PC-3 (cell line): ENCODE results near the gene SELENOW. TPM values are rescaled to one million over a fixed set of nuclear protein-coding genes. Genes with fewer than 3 reads are reported as not detected.

ENCODE experiments used
- ATAC-seq: fragments of 200-7000 bp; cut with Tn5 transposase; 2 replicates; pipeline ENCODE4 v1.9.1; 2020; ENCODE audit warnings: mild to moderate bottlenecking, moderate library complexity
- Bru-seq: library from RNA; stranded (reverse); fragments of 400-500 nt; gene quantifications from one replicate; lab custom pipeline; 2021; lab: Mats Ljungman, UMichigan
- BruChase-seq, 2 experiments: library from RNA; stranded (reverse); fragments of 400-500 nt; gene quantifications; one replicate each; lab custom pipeline; 2021; lab: Mats Ljungman, UMichigan
- BruUV-seq: library from RNA; stranded (reverse); fragments of 400-500 nt; replicated peaks from 2 replicates; lab custom pipeline; 2021; lab: Mats Ljungman, UMichigan
- CTCF ChIA-PET: fragments of 300-600 bp; sonication (Branson Sonifier 250); formaldehyde crosslinking; loops from one replicate; lab custom pipeline; 2022; ENCODE audit warnings: antibody characterized with exemption; lab: Charles Lee
- POLR2A ChIA-PET: fragments of 300-600 bp; sonication (Branson Sonifier 250); formaldehyde crosslinking; loops from one replicate; lab custom pipeline; 2022; ENCODE audit warnings: antibody characterized with exemption; ENCODE audit not compliant: unreplicated experiment; lab: Charles Lee
- DNase-seq: peaks from one replicate; pipeline ENCODE4 v3.0.0-alpha.2; 2015
- H2AFZ ChIP-seq: fragments of 300-600 bp; sonication (generic); 2 replicates; pipeline ENCODE4 v1.6.0; 2016; ENCODE audit warnings: antibody characterized with exemption, low read length
- H3F3A ChIP-seq: fragments of 300-600 bp; sonication (generic); one replicate; pipeline ENCODE4 v1.6.0; 2017; ENCODE audit warnings: antibody characterized with exemption, low read length, control low read depth, mild to moderate bottlenecking; ENCODE audit not compliant: unreplicated experiment
- H3K27ac ChIP-seq: fragments of 300-600 bp; sonication (generic); 2 replicates; pipeline ENCODE4 v1.5.1; 2016; ENCODE audit warnings: mild to moderate bottlenecking, low read length
- H3K27me3 ChIP-seq: fragments of 300-600 bp; sonication (generic); 2 replicates; pipeline ENCODE4 v1.6.1; 2016; ENCODE audit warnings: low read length, mixed read lengths
- H3K36me3 ChIP-seq: fragments of 300-600 bp; sonication (generic); 2 replicates; pipeline ENCODE4 v1.6.1; 2016; ENCODE audit warnings: low read depth, mixed run types, low read length, mixed read lengths
- H3K4me1 ChIP-seq: fragments of 300-600 bp; sonication (generic); 2 replicates; pipeline ENCODE4 v1.5.1; 2016; ENCODE audit warnings: low read length; ENCODE audit not compliant: insufficient read depth
- H3K4me2 ChIP-seq: fragments of 300-600 bp; sonication (generic); 2 replicates; pipeline ENCODE4 v1.6.0; 2016; ENCODE audit warnings: low read length
- H3K4me3 ChIP-seq: fragments of 300-600 bp; sonication (generic); 2 replicates; pipeline ENCODE4 v1.5.1; 2016; ENCODE audit warnings: mild to moderate bottlenecking, low read length, mixed read lengths
- H3K79me2 ChIP-seq: fragments of 300-600 bp; sonication (generic); 2 replicates; pipeline ENCODE4 v1.6.1; 2017; ENCODE audit warnings: low read length, mixed read lengths
- H3K9ac ChIP-seq: fragments of 300-600 bp; sonication (generic); 2 replicates; pipeline ENCODE4 v1.6.0; 2016; ENCODE audit warnings: mild to moderate bottlenecking, low read length
- H3K9me2 ChIP-seq: fragments of 300-600 bp; sonication (generic); replicated peaks from 2 replicates; pipeline ENCODE4 v1.6.1; 2016; ENCODE audit warnings: mixed run types, low read length, mixed read lengths
- H3K9me3 ChIP-seq: fragments of 300-600 bp; sonication (generic); 2 replicates; pipeline ENCODE4 v1.6.1; 2016; ENCODE audit warnings: low read length, mixed read lengths
- H4K20me1 ChIP-seq: fragments of 300-600 bp; sonication (generic); 2 replicates; pipeline ENCODE4 v1.6.1; 2016; ENCODE audit warnings: low read length, mixed read lengths
- EZH2 ChIP-seq: fragments of 300-600 bp; sonication (generic); IDR thresholded peaks from one replicate; pipeline ENCODE4 v1.6.1; 2017; ENCODE audit warnings: antibody characterized with exemption, mild to moderate bottlenecking, low read length; ENCODE audit not compliant: unreplicated experiment
- EZH2phosphoT487 ChIP-seq: fragments of 300-600 bp; sonication (generic); IDR thresholded peaks from 2 replicates; pipeline ENCODE4 v1.6.1; 2018; ENCODE audit warnings: mild to moderate bottlenecking, antibody characterized with exemption, low read length, borderline replicate concordance
- intact Hi-C: fragments of 100-400 bp; cut with micrococcal nuclease; formaldehyde crosslinking; loops from 2 replicates; pipeline ENCODE4 v1.9.0; 2023
- long read RNA-seq: library from polyadenylated mRNA; unstranded; transcript quantifications from one replicate; pipeline ENCODE4 v2.0.0, GENCODE V29; 2021; ENCODE audit not compliant: unreplicated experiment
- total RNA-seq: library from RNA; depleted of rRNA; stranded (reverse); fragments of >200 nt; gene quantifications from 2 replicates; pipeline ENCODE4 v1.2.3, GENCODE V29; 2014; rRNA removed
- TF ChIP-seq, protein P1 (sequence below): fragments of 300-600 bp; sonication (generic); conservative IDR thresholded peaks from 2 replicates; pipeline ENCODE4 v1.5.1; 2017; ENCODE audit warnings: antibody characterized with exemption, low read depth, mild to moderate bottlenecking, low read length

Gene SELENOW
- total RNA-seq (277 and 278 TPM in 2 replicates), Bru-seq, nascent RNA (percentile 66 among the genes with signal in this experiment), BruChase-seq, experiment 1, labeled RNA remaining after a 6-hour chase (percentile 79 among the genes with signal in this experiment), BruChase-seq, experiment 2, labeled RNA remaining after a 2-hour chase (percentile 82 among the genes with signal in this experiment)
- long read RNA-seq, transcript SELENOW-212 (6 exons, 888 nt), result minor isoform, 32 of 100 reads
- long read RNA-seq, transcript SELENOW-215 (1 exons, 2,503 nt), result major isoform, 66 of 100 reads
- long read RNA-seq, partial matches to known transcripts, result 0 of 100 reads
- long read RNA-seq, other reads (novel, unspliced or antisense), result 1 of 100 reads

DNA sequence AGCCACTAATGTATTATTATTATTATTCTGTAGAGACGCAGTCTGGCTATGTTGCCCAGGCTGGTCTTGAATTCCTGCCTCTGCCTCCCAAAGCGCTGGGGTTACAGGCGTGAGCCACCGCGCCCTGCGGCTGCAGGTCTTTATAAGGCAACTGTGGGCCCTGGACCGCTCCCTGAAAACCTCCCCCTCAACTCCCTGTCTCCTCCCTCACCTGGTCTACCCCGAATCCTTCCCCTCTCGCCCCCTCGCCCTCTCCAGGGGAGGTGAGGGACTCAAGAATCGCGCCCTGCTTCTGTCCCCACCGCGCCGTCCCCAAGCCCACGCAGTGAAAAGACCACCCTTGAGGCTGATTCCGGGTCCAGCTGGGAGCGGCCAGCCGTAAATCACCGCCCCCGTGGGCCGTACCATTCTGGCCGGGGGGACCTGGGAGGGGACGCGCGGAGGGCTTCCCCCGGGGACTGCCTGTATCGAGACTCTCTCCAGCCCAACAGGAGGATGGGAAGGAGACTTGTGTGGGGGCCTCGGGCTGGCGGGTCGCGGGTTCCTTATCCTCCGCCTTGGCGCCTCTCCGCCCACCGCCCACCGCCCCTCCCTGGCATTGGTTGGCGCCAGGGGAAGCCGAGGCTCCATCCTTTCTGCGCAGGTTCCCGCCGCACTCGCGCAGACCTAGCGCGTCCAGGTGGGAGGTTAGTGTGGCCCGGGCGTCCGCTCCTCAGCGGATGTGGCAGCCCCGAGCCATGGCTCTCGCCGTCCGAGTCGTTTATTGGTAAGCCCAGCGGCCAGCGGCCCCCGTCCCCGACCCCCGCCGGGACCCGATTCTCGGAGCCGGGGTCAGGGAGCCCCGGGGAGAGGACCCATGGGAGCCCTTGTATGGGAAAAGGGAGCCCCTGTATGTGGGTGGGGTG lies at the start of gene SELENOW:
SELENOW (plus strand) TSS at position 655 of the 905 bp plus-strand sequence; CDS start at position 738, 83 bp downstream.
- Histone ChIP-seq H3K36me3 (peaks cover 8% of the 10 kb centered on the region), H3K27me3 (no peaks in the 10 kb centered on the region), H2AFZ (peak within 1 kb of the TSS; percentile 98), H3K4me3 (peak within 1 kb of the TSS; percentile 97), H3K27ac (peak within 1 kb of the TSS; percentile 88), H3K9ac (peak within 1 kb of the TSS; percentile 97), H3K4me1 (peaks cover 8% of the 10 kb centered on the region), H3K9me3 (no peaks in the 10 kb centered on the region), H3F3A (no peaks in the 10 kb centered on the region), H3K9me2 (no peaks in the 10 kb centered on the region), H3K4me2 (peak within 1 kb of the TSS; percentile 97), H4K20me1 (no peaks in the 10 kb centered on the region), H3K79me2 (peaks cover 25% of the 10 kb centered on the region)
- intact Hi-C loops, result no loop called here
- ATAC-seq (peak; percentile 88), DNase-seq (peak; percentile 67)
- ChIA-PET CTCF (no interaction called here), POLR2A (interaction anchor here (0.6 kb wide), 1 partner anchor 19 kb away, joined by 3 read pairs; no protein-coding TSS in a partner anchor)
- TF ChIP-seq, protein P1, sequence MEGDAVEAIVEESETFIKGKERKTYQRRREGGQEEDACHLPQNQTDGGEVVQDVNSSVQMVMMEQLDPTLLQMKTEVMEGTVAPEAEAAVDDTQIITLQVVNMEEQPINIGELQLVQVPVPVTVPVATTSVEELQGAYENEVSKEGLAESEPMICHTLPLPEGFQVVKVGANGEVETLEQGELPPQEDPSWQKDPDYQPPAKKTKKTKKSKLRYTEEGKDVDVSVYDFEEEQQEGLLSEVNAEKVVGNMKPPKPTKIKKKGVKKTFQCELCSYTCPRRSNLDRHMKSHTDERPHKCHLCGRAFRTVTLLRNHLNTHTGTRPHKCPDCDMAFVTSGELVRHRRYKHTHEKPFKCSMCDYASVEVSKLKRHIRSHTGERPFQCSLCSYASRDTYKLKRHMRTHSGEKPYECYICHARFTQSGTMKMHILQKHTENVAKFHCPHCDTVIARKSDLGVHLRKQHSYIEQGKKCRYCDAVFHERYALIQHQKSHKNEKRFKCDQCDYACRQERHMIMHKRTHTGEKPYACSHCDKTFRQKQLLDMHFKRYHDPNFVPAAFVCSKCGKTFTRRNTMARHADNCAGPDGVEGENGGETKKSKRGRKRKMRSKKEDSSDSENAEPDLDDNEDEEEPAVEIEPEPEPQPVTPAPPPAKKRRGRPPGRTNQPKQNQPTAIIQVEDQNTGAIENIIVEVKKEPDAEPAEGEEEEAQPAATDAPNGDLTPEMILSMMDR, result no peak
- BruUV-seq, result no TSS peak

DNA sequence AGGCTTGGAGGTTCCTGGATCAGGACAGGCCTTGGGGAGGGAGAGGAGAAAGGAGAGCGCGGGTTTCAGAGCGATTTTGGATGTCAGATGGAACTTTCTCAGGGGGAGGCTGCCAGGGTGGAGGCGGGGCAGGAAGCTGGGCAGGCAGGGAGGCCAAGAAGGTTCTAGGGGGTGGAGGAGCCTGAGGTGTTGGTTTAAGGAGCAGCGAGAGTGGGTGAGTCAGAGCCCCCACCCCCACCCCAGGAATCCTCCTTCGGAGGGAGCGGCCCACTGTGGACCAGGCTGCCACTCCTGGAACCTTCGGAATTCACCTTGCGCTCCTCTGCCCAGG lies 49.1 kb upstream of the SELENOW start:
- H3K4me2 ChIP-seq, result peak overlapping the region; percentile 96
- POLR2A ChIA-PET, result interaction anchor here (0.6 kb wide), 1 partner anchor 757 kb away, joined by 4 read pairs; no protein-coding TSS in a partner anchor
- peaks cover 16% of the 10 kb centered on the region for H3K4me1 ChIP-seq
- no peaks in the 10 kb centered on the region for H3K27me3 ChIP-seq
- H3K9me2 ChIP-seq, result no peaks in the 10 kb centered on the region
- no peaks in the 10 kb centered on the region for H4K20me1 ChIP-seq
- peak; percentile 89 for DNase-seq
- H3K4me3 ChIP-seq, result peak overlapping the region; percentile 74
- ATAC-seq, result peak; percentile 84
- H3K36me3 ChIP-seq, result no peaks in the 10 kb centered on the region
- CTCF ChIA-PET, result no interaction called here
- TF ChIP-seq EZH2phosphoT487, result no peak
- intact Hi-C loops, result loop anchor here (2.0 kb wide), 1 partner anchor 13 kb away; no protein-coding TSS in a partner anchor
- no peaks in the 10 kb centered on the region for H3K9me3 ChIP-seq
- H3K79me2 ChIP-seq, result no peaks in the 10 kb centered on the region
- H2AFZ ChIP-seq, result peak overlapping the region; percentile 73
- peak overlapping the region; percentile 100 for H3K27ac ChIP-seq
- H3F3A ChIP-seq, result peaks cover 13% of the 10 kb centered on the region
- peak overlapping the region; percentile 96 for H3K9ac ChIP-seq
- no TSS peak for BruUV-seq

DNA sequence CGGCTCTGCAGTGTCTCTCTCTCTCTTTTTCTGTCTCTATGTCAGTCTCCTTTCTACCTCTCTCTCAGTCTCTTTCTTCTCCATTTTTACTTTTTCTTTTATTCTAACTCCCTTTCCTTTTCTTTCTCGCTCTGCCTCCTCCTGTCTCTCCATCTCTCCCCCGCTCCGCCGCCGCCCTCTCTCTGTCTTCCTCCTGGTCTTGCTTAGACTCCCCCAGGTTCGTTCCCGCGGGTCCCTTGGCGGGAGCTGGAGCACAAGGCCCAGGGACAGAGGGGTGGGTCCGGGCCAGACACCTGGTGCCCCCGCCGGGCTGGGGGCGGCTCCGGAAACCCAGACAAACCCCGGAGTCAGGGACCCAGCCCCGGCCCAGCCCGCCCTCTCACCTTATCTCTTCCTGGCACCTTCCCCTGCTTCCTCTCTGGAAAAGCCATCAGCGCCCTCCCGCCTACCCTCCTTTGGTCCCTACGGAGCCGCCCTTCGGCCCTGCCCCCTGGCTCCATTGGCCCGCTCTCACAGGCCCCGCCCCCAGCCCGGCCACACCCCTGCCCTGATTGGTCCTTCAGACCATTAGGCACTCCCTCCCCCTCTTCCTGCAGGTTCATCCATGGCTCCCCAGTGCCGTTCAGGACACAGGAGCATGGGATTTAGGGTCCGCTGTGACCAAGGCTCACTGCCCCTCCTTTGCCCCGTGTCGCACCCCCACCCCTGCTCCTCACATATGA lies 48.5 kb upstream of the SELENOW start:
- peak overlapping the region; percentile 96 for H3K4me2 ChIP-seq
- peak overlapping the region; percentile 96 for H3K9ac ChIP-seq
- peaks cover 13% of the 10 kb centered on the region for H3F3A ChIP-seq
- TF ChIP-seq EZH2 (no peak), EZH2phosphoT487 (no peak)
- TF ChIP-seq, protein P1, result no peak
- peak overlapping the region; percentile 74 for H3K4me3 ChIP-seq
- ATAC-seq (peak; percentile 75), DNase-seq (peak; percentile 80)
- ChIA-PET POLR2A (no interaction called here), CTCF (no interaction called here)
- H3K27ac ChIP-seq, result peak overlapping the region; percentile 100
- intact Hi-C loops, result loop anchor here (2.0 kb wide), 1 partner anchor 13 kb away; no protein-coding TSS in a partner anchor
- no peaks in the 10 kb centered on the region for H3K9me2 ChIP-seq
- no peaks in the 10 kb centered on the region for H3K79me2 ChIP-seq
- TSS peak; percentile 87 for BruUV-seq
- no peaks in the 10 kb centered on the region for H4K20me1 ChIP-seq
- H3K9me3 ChIP-seq, result no peaks in the 10 kb centered on the region
- peaks cover 16% of the 10 kb centered on the region for H3K4me1 ChIP-seq
- H2AFZ ChIP-seq, result peak overlapping the region; percentile 73
- H3K27me3 ChIP-seq, result no peaks in the 10 kb centered on the region
- no peaks in the 10 kb centered on the region for H3K36me3 ChIP-seq
